HepG2 (cell line): Measurements from ENCODE around the gene CTIF. TPM values are rescaled to one million over a fixed set of nuclear protein-coding genes. Genes with fewer than 3 reads are reported as not detected.

Experiments used
- ATAC-seq: fragments of 200-7000 bp; cut with Tn5 transposase; 3 replicates; pipeline ENCODE4 v1.9.1; 2020; ENCODE audit warnings: mild to moderate bottlenecking, moderate library complexity
- BruUV-seq: library from RNA; stranded (reverse); fragments of 400-500 nt; replicated peaks from 2 replicates; lab custom pipeline; 2021; lab: Mats Ljungman, UMichigan
- CTCF ChIA-PET: fragments of 300-600 bp; formaldehyde crosslinking; extraction: SDS; loops from one replicate; lab custom pipeline; 2021; ENCODE audit warnings: low total read pairs, inconsistent platforms, low intra/inter-chr PET ratio; lab: Yijun Ruan, JAX
- POLR2A ChIA-PET: fragments of 350-600 bp; sonication (Branson Sonifier 250); formaldehyde crosslinking; loops from one replicate; lab custom pipeline; 2020; ENCODE audit warnings: antibody characterized with exemption, inconsistent platforms; lab: Yijun Ruan, JAX
- DNase-seq: peaks from one replicate; pipeline ENCODE4 v3.0.0-alpha.2; 2015; ENCODE audit warnings: low spot score
- FAIRE-seq: peaks from 3 replicates; lab custom pipeline; 2011; peaks lifted over from hg19 to GRCh38; lab: Jason Lieb, UNC
- H2AFZ ChIP-seq: one replicate; pipeline ENCODE4 v1.6.1; 2011; ENCODE audit warnings: low read length, inconsistent platforms
- H3K27ac ChIP-seq: fragments of 300-600 bp; 3 replicates; pipeline ENCODE4 v1.8.0; 2011; ENCODE audit warnings: mixed run types, mild to moderate bottlenecking, mixed read lengths, low read length, inconsistent platforms; ENCODE audit not compliant: insufficient read depth; ENCODE audit errors: extremely low read length
- H3K27me3 ChIP-seq, 2 experiments: fragments of 200-600 bp in 1 of 2; 2 replicates in 1 of 2; 3 replicates in 1 of 2; pipeline versions ENCODE4 v1.6.0 to v1.8.0; 2011; ENCODE audit warnings: low read length in 2 of 2, mild to moderate bottlenecking in 2 of 2, moderate library complexity in 2 of 2, inconsistent platforms in 1 of 2; ENCODE audit not compliant: insufficient read depth in 2 of 2, control insufficient read depth in 1 of 2
- H3K36me3 ChIP-seq, 2 experiments: fragments of 200-600 bp in 1 of 2; replicated peaks in 1 of 2; 2 replicates in 1 of 2; 3 replicates in 1 of 2; pipeline versions ENCODE4 v1.5.1 to v1.8.0; 2011; ENCODE audit warnings: low read length in 2 of 2, inconsistent platforms in 1 of 2; ENCODE audit not compliant: insufficient read depth in 2 of 2, control insufficient read depth in 1 of 2
- H3K4me1 ChIP-seq: 2 replicates; pipeline ENCODE4 v1.5.1; 2012; ENCODE audit warnings: low read length, inconsistent platforms; ENCODE audit not compliant: insufficient read depth
- H3K4me2 ChIP-seq: 2 replicates; pipeline ENCODE4 v1.6.0; 2011; ENCODE audit warnings: low read depth, low read length, inconsistent platforms
- H3K4me3 ChIP-seq, 3 experiments: fragments of 200-600 bp in 1 of 3; sonication (generic), shearing (Covaris generic) in 1 of 3; replicated peaks in 1 of 3; 2 replicates each; pipeline ENCODE4 v1.5.1; 2011 to 2016; ENCODE audit warnings: low read length in 3 of 3, inconsistent platforms in 2 of 3, low read depth in 2 of 3, mild to moderate bottlenecking in 2 of 3, control low read depth in 1 of 3, mixed read lengths in 1 of 3; ENCODE audit not compliant: insufficient read depth in 1 of 3
- H3K79me2 ChIP-seq: one replicate; pipeline ENCODE4 v1.6.1; 2011; ENCODE audit warnings: low read length, inconsistent platforms; ENCODE audit not compliant: insufficient read depth
- H3K9ac ChIP-seq: 2 replicates; pipeline ENCODE4 v1.6.0; 2011; ENCODE audit warnings: mild to moderate bottlenecking, low read depth, low read length, inconsistent platforms; ENCODE audit not compliant: insufficient read depth
- H3K9me3 ChIP-seq: 2 replicates; pipeline ENCODE4 v1.5.1; 2012; ENCODE audit warnings: mild to moderate bottlenecking, low read length
- H4K20me1 ChIP-seq: 2 replicates; pipeline ENCODE4 v1.6.0; 2011; ENCODE audit warnings: inconsistent platforms, mild to moderate bottlenecking, low read length, moderate library complexity; ENCODE audit not compliant: insufficient read depth
- CBFB ChIP-seq: sonication (generic); formaldehyde crosslinking; IDR thresholded peaks from 2 replicates; pipeline ENCODE4 v1.4.0; 2020; ENCODE audit warnings: missing genetic modification reagents
- CCDC6 ChIP-seq: sonication (generic); formaldehyde crosslinking; IDR thresholded peaks from 2 replicates; pipeline ENCODE4 v1.8.1; 2022; ENCODE audit warnings: mild to moderate bottlenecking, missing genetic modification reagents, moderate library complexity
- GPBP1L1 ChIP-seq: sonication (generic); formaldehyde crosslinking; IDR thresholded peaks from 2 replicates; pipeline ENCODE4 v1.5.0; 2020; ENCODE audit warnings: mild to moderate bottlenecking, missing genetic modification reagents
- GRHL1 ChIP-seq: sonication (generic); formaldehyde crosslinking; conservative IDR thresholded peaks from 2 replicates; pipeline ENCODE4 v1.8.0; 2022; ENCODE audit warnings: missing genetic modification reagents
- JUNB ChIP-seq: sonication (generic); formaldehyde crosslinking; IDR thresholded peaks from 2 replicates; pipeline ENCODE4 v1.8.0; 2022; ENCODE audit warnings: missing genetic modification reagents, mild to moderate bottlenecking, borderline replicate concordance
- NPAS2 ChIP-seq: sonication (generic); formaldehyde crosslinking; IDR thresholded peaks from 2 replicates; pipeline ENCODE4 v1.8.0; 2022; ENCODE audit warnings: mild to moderate bottlenecking, missing genetic modification reagents, borderline replicate concordance
- PHB2 ChIP-seq: fragments of 450-650 bp; IDR thresholded peaks from 2 replicates; pipeline ENCODE4 v1.6.1; 2018; ENCODE audit not compliant: partially characterized antibody
- SAFB2 ChIP-seq: sonication (generic); formaldehyde crosslinking; IDR thresholded peaks from 2 replicates; pipeline ENCODE4 v1.5.1; 2020; ENCODE audit warnings: missing genetic modification reagents, low read depth, mild to moderate bottlenecking, borderline replicate concordance
- TIGD3 ChIP-seq: sonication (generic); formaldehyde crosslinking; IDR thresholded peaks from 2 replicates; pipeline ENCODE4 v1.5.1; 2020; ENCODE audit warnings: mild to moderate bottlenecking, missing genetic modification reagents, borderline replicate concordance
- ZNF672 ChIP-seq: sonication (generic); formaldehyde crosslinking; IDR thresholded peaks from 2 replicates; pipeline ENCODE4 v1.8.1; 2022; ENCODE audit warnings: missing genetic modification reagents
- ZNF7 ChIP-seq: IDR thresholded peaks from 2 replicates; pipeline ENCODE4 v1.6.1; 2016; ENCODE audit warnings: missing biosample characterization, missing genetic modification reagents
- ZNF792 ChIP-seq: IDR thresholded peaks from 2 replicates; pipeline ENCODE4 v1.6.1; 2016
- WGBS: methylation state at CpG from one replicate; pipeline ENCODE4 v1.1.6; 2017; ENCODE audit warnings: low lambda C conversion rate; 5-methylcytosine and 5-hydroxymethylcytosine counted together
- in situ Hi-C: cut with HindIII; loops from 2 replicates; pipeline ENCODE4 v1.10.0; 2017; ENCODE audit warnings: low pct_unique_long_range_greater_than_20kb; ENCODE audit not compliant: extremely low pct_ligation_motif_present
- intact Hi-C: fragments of 100-400 bp; cut with micrococcal nuclease; formaldehyde crosslinking; loops from one replicate; pipeline ENCODE4 v1.10.0; 2022; ENCODE audit not compliant: unreplicated experiment
- polyA plus RNA-seq, 8 experiments: library from polyadenylated mRNA; depleted of rRNA in 3 of 8; stranded (reverse) in 7 of 8; unstranded in 1 of 8; fragments of >200 nt; fragmentation: Illumina TruSeq in 4 of 8; extraction: Trizol in 4 of 8; gene quantifications; 2 replicates each; pipeline versions ENCODE4 v1.2.1 to v1.2.3, GENCODE V29; 2011 to 2016; ENCODE audit warnings: low read depth in 4 of 8, missing spikeins in 1 of 8, mixed read lengths in 1 of 8; ENCODE audit not compliant: insufficient read depth in 1 of 8
- total RNA-seq, 5 experiments: library from RNA; depleted of rRNA; stranded (reverse); fragments of >200 nt; fragmentation: Illumina TruSeq; extraction: Trizol; gene quantifications; 2 replicates each; pipeline ENCODE4 v1.2.3, GENCODE V29; 2016; ENCODE audit warnings: low read depth in 1 of 5
- TF ChIP-seq, protein P1 (sequence below): sonication (generic); formaldehyde crosslinking; IDR thresholded peaks from 2 replicates; pipeline ENCODE4 v1.5.0; 2020; ENCODE audit warnings: mild to moderate bottlenecking, missing genetic modification reagents
- TF ChIP-seq, protein P2 (sequence below): sonication (generic); formaldehyde crosslinking; IDR thresholded peaks from 2 replicates; pipeline ENCODE4 v1.8.0; 2022; ENCODE audit warnings: mild to moderate bottlenecking, missing genetic modification reagents, moderate library complexity
- TF ChIP-seq, protein P3 (sequence below): IDR thresholded peaks from 2 replicates; pipeline ENCODE4 v1.6.1; 2016

CTIF gene
- total and polyA plus RNA-seq, 2 of the 13 experiments (the other 11 are each of a cell fraction or from before 2014, with no cell fraction given), result 18.2 to 28.0 TPM

GRCh38 chr18:48571639-48572384 is 33.0 kb downstream of the CTIF start:
- Histone ChIP-seq H3K36me3 (no peaks in the 10 kb centered on the region), H4K20me1 (peaks cover 5% of the 10 kb centered on the region; the same call in 1 of the 2 replicates), H2AFZ (no peak overlapping the region), H3K4me2 (no peak overlapping the region), H3K79me2 (peaks cover 37% of the 10 kb centered on the region), H3K4me3 (no peak overlapping the region), H3K4me1 (peaks cover 80% of the 10 kb centered on the region), H3K27me3 (no peaks in the 10 kb centered on the region), H3K9ac (no peak overlapping the region), H3K9me3 (no peaks in the 10 kb centered on the region), H3K27ac (no peak overlapping the region)
- DNase-seq, result no peak
- WGBS, result 94% methylated on average over 3 of the region's 3 CpGs
- in situ Hi-C loops, result loop anchor here (10.0 kb wide), 1 partner anchor 97 kb away; no protein-coding TSS in a partner anchor
- intact Hi-C loops, result no loop called here
- ATAC-seq, result no peak
- BruUV-seq, result no TSS peak
- POLR2A ChIA-PET, result interaction anchor here (1.8 kb wide), 1 partner anchor 33 kb away, joined by 5 read pairs; the partner anchor contains the start of gene CTIF
- CTCF ChIA-PET, result no interaction called here
- FAIRE-seq, result no peak
- TF ChIP-seq CCDC6 (CRISPR knock-in tag), result no peak
- TF ChIP-seq ZNF672, result no peak
- TF ChIP-seq PHB2, result no peak
- no peak for TF ChIP-seq TIGD3 (CRISPR knock-in tag)
- TF ChIP-seq, protein P1, sequence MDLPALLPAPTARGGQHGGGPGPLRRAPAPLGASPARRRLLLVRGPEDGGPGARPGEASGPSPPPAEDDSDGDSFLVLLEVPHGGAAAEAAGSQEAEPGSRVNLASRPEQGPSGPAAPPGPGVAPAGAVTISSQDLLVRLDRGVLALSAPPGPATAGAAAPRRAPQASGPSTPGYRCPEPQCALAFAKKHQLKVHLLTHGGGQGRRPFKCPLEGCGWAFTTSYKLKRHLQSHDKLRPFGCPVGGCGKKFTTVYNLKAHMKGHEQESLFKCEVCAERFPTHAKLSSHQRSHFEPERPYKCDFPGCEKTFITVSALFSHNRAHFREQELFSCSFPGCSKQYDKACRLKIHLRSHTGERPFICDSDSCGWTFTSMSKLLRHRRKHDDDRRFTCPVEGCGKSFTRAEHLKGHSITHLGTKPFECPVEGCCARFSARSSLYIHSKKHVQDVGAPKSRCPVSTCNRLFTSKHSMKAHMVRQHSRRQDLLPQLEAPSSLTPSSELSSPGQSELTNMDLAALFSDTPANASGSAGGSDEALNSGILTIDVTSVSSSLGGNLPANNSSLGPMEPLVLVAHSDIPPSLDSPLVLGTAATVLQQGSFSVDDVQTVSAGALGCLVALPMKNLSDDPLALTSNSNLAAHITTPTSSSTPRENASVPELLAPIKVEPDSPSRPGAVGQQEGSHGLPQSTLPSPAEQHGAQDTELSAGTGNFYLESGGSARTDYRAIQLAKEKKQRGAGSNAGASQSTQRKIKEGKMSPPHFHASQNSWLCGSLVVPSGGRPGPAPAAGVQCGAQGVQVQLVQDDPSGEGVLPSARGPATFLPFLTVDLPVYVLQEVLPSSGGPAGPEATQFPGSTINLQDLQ, result no peak
- no peak for TF ChIP-seq NPAS2 (CRISPR knock-in tag)
- no peak for TF ChIP-seq SAFB2 (CRISPR knock-in tag)
- TF ChIP-seq, protein P2, sequence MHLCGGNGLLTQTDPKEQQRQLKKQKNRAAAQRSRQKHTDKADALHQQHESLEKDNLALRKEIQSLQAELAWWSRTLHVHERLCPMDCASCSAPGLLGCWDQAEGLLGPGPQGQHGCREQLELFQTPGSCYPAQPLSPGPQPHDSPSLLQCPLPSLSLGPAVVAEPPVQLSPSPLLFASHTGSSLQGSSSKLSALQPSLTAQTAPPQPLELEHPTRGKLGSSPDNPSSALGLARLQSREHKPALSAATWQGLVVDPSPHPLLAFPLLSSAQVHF, result no peak
- TF ChIP-seq, protein P3, sequence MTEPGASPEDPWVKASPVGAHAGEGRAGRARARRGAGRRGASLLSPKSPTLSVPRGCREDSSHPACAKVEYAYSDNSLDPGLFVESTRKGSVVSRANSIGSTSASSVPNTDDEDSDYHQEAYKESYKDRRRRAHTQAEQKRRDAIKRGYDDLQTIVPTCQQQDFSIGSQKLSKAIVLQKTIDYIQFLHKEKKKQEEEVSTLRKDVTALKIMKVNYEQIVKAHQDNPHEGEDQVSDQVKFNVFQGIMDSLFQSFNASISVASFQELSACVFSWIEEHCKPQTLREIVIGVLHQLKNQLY (CRISPR knock-in tag), result no peak
- TF ChIP-seq JUNB (CRISPR knock-in tag), result no peak
- TF ChIP-seq GPBP1L1, result no peak
- no peak for TF ChIP-seq CBFB
- no peak for TF ChIP-seq ZNF792 (CRISPR knock-in tag)
- TF ChIP-seq GRHL1, result no peak
- no peak for TF ChIP-seq ZNF7 (CRISPR knock-in tag)
